Naive thymus-derived CD4-positive, alpha-beta T cell (primary cell): ENCODE data around the gene WDR33. TPM values are rescaled to one million over a fixed set of nuclear protein-coding genes. Genes with fewer than 3 reads are reported as not detected.
A peak's percentile ranks its signal among the peaks of the same experiment; 100 is the strongest.

Source experiments
- ATAC-seq: fragments of 150-1000 bp; cut with Tn5 transposase; 2 replicates; pipeline ENCODE4 v1.10.0; 2021; ENCODE audit warnings: mild to moderate bottlenecking, moderate library complexity
- CTCF ChIA-PET: fragments of 350-600 bp; sonication (Branson Sonifier 250); formaldehyde crosslinking; loops from one replicate; lab custom pipeline; 2021; ENCODE audit warnings: antibody characterized with exemption; lab: Charles Lee
- POLR2A ChIA-PET: fragments of 350-600 bp; sonication (Branson Sonifier 250); formaldehyde crosslinking; loops from one replicate; lab custom pipeline; 2021; ENCODE audit warnings: antibody characterized with exemption, inconsistent platforms; lab: Charles Lee
- DNase-seq, 9 donors: peaks; one replicate each; pipeline versions ENCODE4 v3.0.0 to v3.0.0-alpha.2; 2020 to 2022; ENCODE audit warnings: mixed read lengths in 1 of 9
- H3K27ac ChIP-seq: one replicate; pipeline ENCODE4 v1.7.0; 2013; ENCODE audit warnings: mild to moderate bottlenecking, low read depth, low read length, moderate library complexity
- H3K27me3 ChIP-seq, 2 donors: one replicate each; pipeline ENCODE4 v1.7.0; 2013; ENCODE audit warnings: low read length in 2 of 2, mild to moderate bottlenecking in 2 of 2, moderate library complexity in 2 of 2; ENCODE audit not compliant: control insufficient read depth in 2 of 2, insufficient read depth in 2 of 2
- H3K36me3 ChIP-seq, 3 experiments: 1 replicate in 2 of 3; 2 replicates in 1 of 3; pipeline ENCODE4 v1.7.0; 2013; ENCODE audit warnings: low read length in 3 of 3, mild to moderate bottlenecking in 3 of 3, moderate library complexity in 1 of 3; ENCODE audit not compliant: insufficient read depth in 3 of 3, control insufficient read depth in 2 of 3
- H3K4me1 ChIP-seq, 2 donors: one replicate each; pipeline ENCODE4 v1.7.0; 2013; ENCODE audit warnings: low read length in 2 of 2, mild to moderate bottlenecking in 2 of 2, moderate library complexity in 1 of 2; ENCODE audit not compliant: control insufficient read depth in 2 of 2, insufficient read depth in 2 of 2
- H3K4me3 ChIP-seq: 2 replicates; pipeline ENCODE4 v1.7.0; 2013; ENCODE audit warnings: mild to moderate bottlenecking, low read length
- H3K9me3 ChIP-seq, 3 experiments: 1 replicate in 2 of 3; 2 replicates in 1 of 3; pipeline ENCODE4 v1.7.0; 2013; ENCODE audit warnings: low read length in 3 of 3; ENCODE audit not compliant: control insufficient read depth in 2 of 3
- H3K27ac Mint-ChIP-seq, 9 donors: one replicate each; pipeline ENCODE4 v1.8.0; 2020 to 2022; ENCODE audit warnings: mixed read lengths in 9 of 9, mild to moderate bottlenecking in 8 of 9, moderate library complexity in 5 of 9, inconsistent platforms in 2 of 9
- H3K27me3 Mint-ChIP-seq, 5 donors: one replicate each; pipeline ENCODE4 v1.8.0; 2021 to 2022; ENCODE audit warnings: mixed read lengths in 5 of 5, mild to moderate bottlenecking in 1 of 5
- H3K36me3 Mint-ChIP-seq, 5 donors: one replicate each; pipeline ENCODE4 v1.8.0; 2020 to 2022; ENCODE audit warnings: mixed read lengths in 5 of 5, mild to moderate bottlenecking in 3 of 5, inconsistent platforms in 1 of 5
- H3K4me1 Mint-ChIP-seq, 7 donors: one replicate each; pipeline ENCODE4 v1.8.0; 2020 to 2022; ENCODE audit warnings: mixed read lengths in 7 of 7, mild to moderate bottlenecking in 3 of 7, inconsistent platforms in 1 of 7
- H3K4me3 Mint-ChIP-seq, 10 donors: one replicate each; pipeline ENCODE4 v1.8.0; 2020 to 2022; ENCODE audit warnings: mild to moderate bottlenecking in 10 of 10, mixed read lengths in 10 of 10, moderate library complexity in 6 of 10, inconsistent platforms in 2 of 10
- H3K9me3 Mint-ChIP-seq, 11 donors: one replicate each; pipeline ENCODE4 v1.8.0; 2020 to 2022; ENCODE audit warnings: mixed read lengths in 11 of 11, mild to moderate bottlenecking in 4 of 11, inconsistent platforms in 1 of 11, moderate library complexity in 1 of 11
- intact Hi-C, 2 donors: fragments of 100-400 bp; cut with micrococcal nuclease; formaldehyde crosslinking; loops; one replicate each; pipeline ENCODE4 v1.15.1; 2023
- polyA plus RNA-seq, 2 donors: library from polyadenylated mRNA; unstranded; fragments of 300-500 nt; fragmentation: Illumina TruSeq; gene quantifications; one replicate each; pipeline ENCODE4 v1.2.3, GENCODE V29; 2021
- total RNA-seq, 6 experiments: library from RNA in 5 of 6; stranded (reverse) in 5 of 6; gene quantifications; 1 replicate in 5 of 6; 2 replicates in 1 of 6; pipeline ENCODE4 v1.2.3 and lab custom pipeline; 2021 to 2026

WDR33 gene
- total and polyA plus RNA-seq, 7 experiments from 2014 or later: 36.7 to 98.7 (median 67.1) TPM

- CTCF ChIA-PET: no interaction called here
- DNase-seq (no peak), ATAC-seq (no peak)
- Mint-ChIP-seq H3K4me1 (peaks cover 0 to 5% (median 0%) of the 10 kb centered on the region in 7 donors), H3K27ac (no peak overlapping the region), H3K27me3 (peaks cover 33 to 59% (median 55%) of the 10 kb centered on the region in 5 donors), H3K9me3 (peaks cover 0 to 1% (median 0%) of the 10 kb centered on the region in 11 donors), H3K4me3 (no peak overlapping the region), H3K36me3 (no peaks in the 10 kb centered on the region)
- Histone ChIP-seq H3K36me3 (no peaks in the 10 kb centered on the region), H3K4me3 (no peak overlapping the region), H3K4me1 (no peaks in the 10 kb centered on the region), H3K27me3 (peaks cover 0 to 4% of the 10 kb centered on the region in 2 donors), H3K9me3 (no peaks in the 10 kb centered on the region), H3K27ac (no peak overlapping the region)
- POLR2A ChIA-PET: no interaction called here
- intact Hi-C loops: no loop called here
These were observed 147.9 kb downstream of the WDR33 start for GRCh38 chr2:127662937-127663565.

- H3K27me3 Mint-ChIP-seq: peaks cover 32 to 51% (median 50%) of the 10 kb centered on the region in 5 donors
- H3K4me1 Mint-ChIP-seq: peaks cover 0 to 5% (median 0%) of the 10 kb centered on the region in 7 donors
- no peak overlapping the region for H3K4me3 Mint-ChIP-seq
- DNase-seq (no peak), ATAC-seq (no peak)
- ChIA-PET POLR2A (no interaction called here), CTCF (no interaction called here)
- H3K36me3 Mint-ChIP-seq: no peaks in the 10 kb centered on the region
- no peak overlapping the region for H3K4me3 ChIP-seq
- H3K27ac ChIP-seq: no peak overlapping the region
- no peaks in the 10 kb centered on the region for H3K9me3 ChIP-seq
- peaks cover 0 to 4% of the 10 kb centered on the region in 2 donors for H3K27me3 ChIP-seq
- intact Hi-C loops: no loop called here
- no peak overlapping the region for H3K27ac Mint-ChIP-seq
- no peaks in the 10 kb centered on the region for H3K4me1 ChIP-seq
- no peaks in the 10 kb centered on the region for H3K36me3 ChIP-seq
- H3K9me3 Mint-ChIP-seq: peaks cover 0 to 1% (median 0%) of the 10 kb centered on the region in 11 donors
These were observed 148.9 kb downstream of the WDR33 start for GRCh38 chr2:127661949-127662510.

GRCh38 chr2:127661072-127661649, 149.8 kb downstream of the WDR33 start:
- intact Hi-C loops: no loop called here
- Histone ChIP-seq H3K4me3 (no peak overlapping the region), H3K27me3 (peaks cover 0 to 4% of the 10 kb centered on the region in 2 donors), H3K9me3 (no peaks in the 10 kb centered on the region), H3K4me1 (no peaks in the 10 kb centered on the region), H3K36me3 (no peaks in the 10 kb centered on the region), H3K27ac (no peak overlapping the region)
- Mint-ChIP-seq H3K36me3 (no peaks in the 10 kb centered on the region), H3K4me3 (no peak overlapping the region), H3K27me3 (peaks cover 23 to 43% (median 41%) of the 10 kb centered on the region in 5 donors), H3K9me3 (peaks cover 0 to 1% (median 0%) of the 10 kb centered on the region in 11 donors), H3K4me1 (peaks cover 0 to 6% (median 0%) of the 10 kb centered on the region in 7 donors), H3K27ac (no peak overlapping the region)
- ATAC-seq (no peak), DNase-seq (no peak)
- ChIA-PET POLR2A (no interaction called here), CTCF (no interaction called here)

GRCh38 chr2:127660291-127660578, 150.7 kb downstream of the WDR33 start:
- intact Hi-C loops: no loop called here
- DNase-seq: no peak
- ChIA-PET CTCF (no interaction called here), POLR2A (no interaction called here)
- no peaks in the 10 kb centered on the region for H3K36me3 ChIP-seq
- no peaks in the 10 kb centered on the region for H3K36me3 Mint-ChIP-seq
- peaks cover 0 to 7% (median 0%) of the 10 kb centered on the region in 7 donors for H3K4me1 Mint-ChIP-seq
- H3K4me3 Mint-ChIP-seq: no peak overlapping the region
- H3K9me3 ChIP-seq: no peaks in the 10 kb centered on the region
- H3K4me3 ChIP-seq: no peak overlapping the region
- H3K27me3 ChIP-seq: no peaks in the 10 kb centered on the region
- H3K27ac ChIP-seq: no peak overlapping the region
- H3K9me3 Mint-ChIP-seq: peaks cover 0 to 1% (median 0%) of the 10 kb centered on the region in 11 donors
- peaks cover 23 to 37% (median 32%) of the 10 kb centered on the region in 5 donors for H3K27me3 Mint-ChIP-seq
- no peak for ATAC-seq
- peak overlapping the region in 1 of 9 donors; percentile 38 for H3K27ac Mint-ChIP-seq
- H3K4me1 ChIP-seq: no peaks in the 10 kb centered on the region

GRCh38 chr2:127659408-127660290, 151.3 kb downstream of the WDR33 start:
- H3K9me3 Mint-ChIP-seq: peaks cover 0 to 1% (median 0%) of the 10 kb centered on the region in 11 donors
- ATAC-seq: peak; percentile 21
- H3K27ac ChIP-seq: no peak overlapping the region
- no peaks in the 10 kb centered on the region for H3K9me3 ChIP-seq
- H3K36me3 ChIP-seq: no peaks in the 10 kb centered on the region
- CTCF ChIA-PET: no interaction called here
- no peaks in the 10 kb centered on the region for H3K27me3 ChIP-seq
- POLR2A ChIA-PET: no interaction called here
- H3K4me1 Mint-ChIP-seq: peaks cover 0 to 7% (median 0%) of the 10 kb centered on the region in 7 donors
- H3K27me3 Mint-ChIP-seq: peaks cover 17 to 31% (median 26%) of the 10 kb centered on the region in 5 donors
- no peaks in the 10 kb centered on the region for H3K36me3 Mint-ChIP-seq
- no peaks in the 10 kb centered on the region for H3K4me1 ChIP-seq
- DNase-seq: no peak
- intact Hi-C loops: no loop called here
- H3K27ac Mint-ChIP-seq: peak overlapping the region in 1 of 9 donors; percentile 38
- no peak overlapping the region for H3K4me3 Mint-ChIP-seq
- H3K4me3 ChIP-seq: no peak overlapping the region

- Histone ChIP-seq H3K36me3 (no peaks in the 10 kb centered on the region), H3K4me3 (no peak overlapping the region), H3K27ac (no peak overlapping the region), H3K9me3 (no peaks in the 10 kb centered on the region), H3K27me3 (no peaks in the 10 kb centered on the region), H3K4me1 (no peaks in the 10 kb centered on the region)
- intact Hi-C loops: no loop called here
- Mint-ChIP-seq H3K4me1 (peaks cover 0 to 7% (median 0%) of the 10 kb centered on the region in 7 donors), H3K9me3 (peaks cover 0 to 1% (median 0%) of the 10 kb centered on the region in 11 donors), H3K4me3 (no peak overlapping the region), H3K27ac (no peak overlapping the region), H3K36me3 (no peaks in the 10 kb centered on the region), H3K27me3 (peaks cover 16 to 29% (median 25%) of the 10 kb centered on the region in 5 donors)
- ATAC-seq: no peak
- ChIA-PET POLR2A (no interaction called here), CTCF (no interaction called here)
- DNase-seq: no peak
These were observed 152.1 kb downstream of the WDR33 start for GRCh38 chr2:127658641-127659407.
